OCI-LY1 (cell line): Measurements from ENCODE around the gene NETO2.
A peak's percentile ranks its signal among the peaks of the same experiment; 100 is the strongest.

Source experiments
- EZH2 ChIP-seq: fragments of 200-600 bp; sonication (generic), shearing (Covaris generic); IDR thresholded peaks from 2 replicates; pipeline ENCODE4 v1.8.0; 2017; ENCODE audit warnings: borderline replicate concordance, mixed run types, mild to moderate bottlenecking, antibody characterized with exemption, low read length, moderate library complexity, mixed read lengths
- TF ChIP-seq, protein P1 (sequence below): fragments of 200-600 bp; sonication (generic), shearing (Covaris generic); IDR thresholded peaks from 2 replicates; pipeline ENCODE4 v1.5.1; 2017; ENCODE audit warnings: mild to moderate bottlenecking, antibody characterized with exemption, low read length, moderate library complexity, mixed read lengths

DNA sequence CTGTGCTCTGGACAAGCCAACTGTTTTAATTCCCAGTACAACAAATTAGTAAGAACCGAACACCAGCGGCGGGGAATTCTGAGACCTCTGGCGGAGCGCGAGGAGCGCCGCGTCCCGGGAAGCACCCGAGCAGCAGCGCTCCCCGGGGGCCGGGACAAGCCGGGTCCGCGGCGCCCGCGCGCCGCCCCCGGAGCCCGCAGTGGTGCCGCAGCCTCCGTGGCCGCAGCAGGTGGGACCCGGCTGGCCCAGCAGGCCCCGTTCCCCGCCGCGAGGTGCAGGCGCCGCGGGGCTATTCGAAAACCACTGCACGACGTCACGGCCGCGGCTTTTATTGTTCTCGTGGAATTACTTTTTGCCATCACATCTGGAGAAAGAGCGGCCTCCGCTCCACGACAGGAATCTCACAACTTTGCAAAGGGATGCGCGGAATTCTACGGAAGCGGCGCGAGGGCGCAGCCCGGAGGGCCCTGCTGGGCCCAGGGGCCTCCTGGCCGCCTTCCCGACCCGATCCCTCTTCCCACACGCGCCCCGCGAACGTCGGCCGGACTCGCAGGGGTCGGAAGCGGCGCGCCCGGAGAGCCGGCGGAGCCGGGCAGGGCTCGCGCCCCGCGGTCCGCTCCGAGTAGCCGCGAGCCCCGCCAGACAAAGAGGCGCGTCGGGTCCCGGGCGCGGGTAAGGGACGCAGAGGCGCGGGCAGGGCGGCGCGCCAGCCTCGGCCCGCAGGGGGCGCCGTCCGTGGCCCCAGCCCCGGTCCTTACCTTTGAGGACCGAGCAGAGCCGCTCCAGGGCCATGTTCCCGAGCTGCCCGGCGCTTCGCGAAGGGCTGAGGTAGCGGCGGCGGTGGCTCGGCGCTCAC, 696 bp downstream of the NETO2 start:
- TF ChIP-seq, protein P1, sequence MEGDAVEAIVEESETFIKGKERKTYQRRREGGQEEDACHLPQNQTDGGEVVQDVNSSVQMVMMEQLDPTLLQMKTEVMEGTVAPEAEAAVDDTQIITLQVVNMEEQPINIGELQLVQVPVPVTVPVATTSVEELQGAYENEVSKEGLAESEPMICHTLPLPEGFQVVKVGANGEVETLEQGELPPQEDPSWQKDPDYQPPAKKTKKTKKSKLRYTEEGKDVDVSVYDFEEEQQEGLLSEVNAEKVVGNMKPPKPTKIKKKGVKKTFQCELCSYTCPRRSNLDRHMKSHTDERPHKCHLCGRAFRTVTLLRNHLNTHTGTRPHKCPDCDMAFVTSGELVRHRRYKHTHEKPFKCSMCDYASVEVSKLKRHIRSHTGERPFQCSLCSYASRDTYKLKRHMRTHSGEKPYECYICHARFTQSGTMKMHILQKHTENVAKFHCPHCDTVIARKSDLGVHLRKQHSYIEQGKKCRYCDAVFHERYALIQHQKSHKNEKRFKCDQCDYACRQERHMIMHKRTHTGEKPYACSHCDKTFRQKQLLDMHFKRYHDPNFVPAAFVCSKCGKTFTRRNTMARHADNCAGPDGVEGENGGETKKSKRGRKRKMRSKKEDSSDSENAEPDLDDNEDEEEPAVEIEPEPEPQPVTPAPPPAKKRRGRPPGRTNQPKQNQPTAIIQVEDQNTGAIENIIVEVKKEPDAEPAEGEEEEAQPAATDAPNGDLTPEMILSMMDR, result peak; percentile 64
- TF ChIP-seq EZH2, result no peak
